Stimulated activated CD4-positive, alpha-beta T cell treated with anti-CD3 and anti-CD28 coated beads, Interleukin-15, amount 100 ng/mL, for 1 hour (primary cell): Measurements from ENCODE around the gene HMOX1.
A peak's percentile ranks its signal among the peaks of the same experiment; 100 is the strongest.
"Not testable (repeated sequence)": the region's sequence is repeated elsewhere in the genome, so short reads cannot be mapped to it uniquely, and the experiment has no call there.

Experiments used
- DNase-seq, 2 donors: peaks; one replicate each; pipeline ENCODE4 v3.0.0-alpha.2; 2020; ENCODE audit warnings: low read depth in 1 of 2, low spot score in 1 of 2

HMOX1 gene

DNA sequence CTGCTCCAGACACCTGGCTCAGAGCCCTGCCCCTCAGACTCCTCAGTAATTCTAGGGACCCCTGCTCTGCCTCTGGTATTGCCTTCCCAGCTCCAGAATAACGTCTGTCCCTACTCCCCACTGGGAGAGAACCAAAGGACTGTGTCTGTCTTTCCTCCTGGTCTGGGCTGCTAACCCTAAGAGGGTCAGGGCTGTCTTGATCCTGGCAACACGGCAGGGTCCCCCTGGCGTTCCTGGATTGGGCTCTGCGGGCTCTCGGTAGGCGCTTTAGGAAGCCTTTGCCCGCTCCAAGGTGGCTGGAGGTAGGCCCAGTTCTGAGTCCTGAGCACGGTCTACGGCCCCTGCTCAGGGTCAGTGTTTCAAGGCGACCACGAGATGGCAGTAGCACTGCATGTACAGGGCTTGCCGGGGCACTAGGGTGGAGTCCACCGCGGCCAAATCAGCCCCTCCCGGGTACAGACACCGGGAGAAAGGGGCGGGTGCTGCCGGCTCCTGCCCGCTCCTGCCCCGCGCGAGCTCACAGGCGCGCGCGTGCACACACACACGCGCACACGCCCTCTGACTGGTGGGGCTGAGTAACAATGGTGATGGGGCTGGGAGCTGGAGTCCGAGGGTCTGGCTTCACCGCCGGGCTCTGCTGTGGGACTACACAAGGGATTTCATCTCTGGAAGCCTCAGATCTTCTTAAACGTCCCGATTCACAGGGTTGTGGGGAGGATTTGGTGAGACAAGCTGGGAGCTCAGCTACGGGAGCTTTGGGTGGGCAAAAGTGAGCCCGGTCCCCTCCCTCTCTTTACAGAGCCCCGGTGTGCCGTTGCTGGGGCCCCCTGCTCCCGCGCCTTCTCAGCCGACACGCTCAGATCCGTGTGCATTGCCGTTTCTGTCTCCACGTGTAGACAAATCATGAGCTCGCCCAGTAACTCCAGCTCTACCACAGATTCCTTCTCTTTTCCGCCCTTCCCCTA, 30.1 kb upstream of the HMOX1 start:
- DNase-seq: peak; percentile 67 to 73

DNA sequence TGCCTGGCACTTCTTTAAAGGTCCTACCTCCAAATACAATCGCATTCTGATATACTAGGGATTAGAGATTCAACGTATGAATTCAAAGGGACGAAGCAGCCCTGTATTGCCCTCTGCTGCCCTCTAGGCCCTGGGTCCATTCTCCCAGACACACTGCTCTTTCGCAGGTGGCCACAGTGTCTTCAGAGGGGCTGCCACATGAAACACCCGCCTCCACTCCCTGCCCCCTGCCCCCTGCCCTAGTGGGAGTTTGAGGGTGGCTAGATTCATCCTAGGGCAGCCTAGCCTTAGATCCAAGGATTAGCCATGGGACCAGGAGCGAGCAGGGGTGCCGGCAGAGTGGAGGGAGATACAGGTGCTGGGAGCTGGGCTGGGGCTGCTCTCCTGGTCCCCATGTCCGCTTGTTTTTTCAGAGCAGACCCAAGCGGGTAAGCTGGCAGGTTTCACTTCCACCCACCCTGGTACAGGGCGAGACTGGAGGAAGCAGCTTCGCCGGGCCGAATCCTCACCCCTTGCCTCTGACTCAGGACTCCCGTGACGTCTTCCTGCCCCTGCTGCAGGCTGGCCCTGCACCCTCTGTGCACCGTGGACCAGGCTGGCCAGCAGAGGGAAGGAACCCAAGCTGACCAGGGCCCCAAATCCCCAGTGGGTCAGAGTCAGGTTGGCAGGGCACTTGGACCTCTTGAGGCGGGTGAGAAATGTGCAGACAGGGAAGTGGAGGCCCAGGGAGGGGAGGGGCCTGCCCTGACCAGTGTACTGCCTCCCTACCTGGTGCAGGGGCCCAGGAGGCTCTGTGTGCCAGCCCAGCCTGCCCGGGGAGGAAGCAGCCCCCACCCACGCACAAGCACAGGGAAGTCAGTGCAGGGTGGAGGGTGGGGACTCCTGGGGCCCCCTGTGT, 28.4 kb upstream of the HMOX1 start:
- DNase-seq: no peak

DNA sequence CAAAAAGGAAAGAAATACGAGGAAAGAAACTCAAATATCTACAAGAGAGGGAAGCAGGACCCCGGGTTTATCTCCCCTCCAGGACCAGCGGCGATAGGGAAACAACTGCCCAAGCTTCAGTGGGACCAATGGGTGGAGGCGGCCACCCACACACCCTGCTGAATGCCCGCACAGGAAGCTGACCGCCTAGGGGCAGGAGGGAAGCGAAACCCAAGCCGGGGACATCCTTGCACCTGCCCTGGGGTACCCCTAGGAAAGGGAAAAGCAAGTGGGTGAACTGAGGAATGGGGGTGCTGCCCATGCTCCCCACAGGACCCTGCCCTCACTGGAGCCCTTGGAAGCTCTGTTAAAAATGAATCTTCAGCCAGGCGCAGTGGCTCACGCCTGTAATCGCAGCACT, 27.6 kb upstream of the HMOX1 start:
- DNase-seq: no peak

DNA sequence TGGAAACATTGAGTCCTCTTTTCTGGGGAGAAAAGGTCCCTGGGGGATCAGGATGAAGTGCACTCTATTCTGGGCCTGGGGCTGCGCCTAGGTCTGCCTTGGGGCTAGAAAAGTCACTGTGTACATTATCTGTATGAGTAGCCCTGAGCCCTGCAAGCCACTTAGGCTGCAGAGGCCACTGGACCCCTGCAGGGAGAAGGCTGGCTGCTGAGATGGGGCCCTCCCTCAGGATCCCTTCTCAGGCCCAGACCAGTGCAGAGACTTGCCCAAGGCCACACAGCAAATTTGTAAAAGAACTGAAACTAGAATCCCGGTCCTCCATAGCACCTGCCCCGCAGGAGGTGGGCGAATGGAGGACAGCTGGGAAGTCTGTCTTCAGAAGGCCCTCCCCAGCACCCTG, 26.8 kb upstream of the HMOX1 start:
- DNase-seq: no peak

DNA sequence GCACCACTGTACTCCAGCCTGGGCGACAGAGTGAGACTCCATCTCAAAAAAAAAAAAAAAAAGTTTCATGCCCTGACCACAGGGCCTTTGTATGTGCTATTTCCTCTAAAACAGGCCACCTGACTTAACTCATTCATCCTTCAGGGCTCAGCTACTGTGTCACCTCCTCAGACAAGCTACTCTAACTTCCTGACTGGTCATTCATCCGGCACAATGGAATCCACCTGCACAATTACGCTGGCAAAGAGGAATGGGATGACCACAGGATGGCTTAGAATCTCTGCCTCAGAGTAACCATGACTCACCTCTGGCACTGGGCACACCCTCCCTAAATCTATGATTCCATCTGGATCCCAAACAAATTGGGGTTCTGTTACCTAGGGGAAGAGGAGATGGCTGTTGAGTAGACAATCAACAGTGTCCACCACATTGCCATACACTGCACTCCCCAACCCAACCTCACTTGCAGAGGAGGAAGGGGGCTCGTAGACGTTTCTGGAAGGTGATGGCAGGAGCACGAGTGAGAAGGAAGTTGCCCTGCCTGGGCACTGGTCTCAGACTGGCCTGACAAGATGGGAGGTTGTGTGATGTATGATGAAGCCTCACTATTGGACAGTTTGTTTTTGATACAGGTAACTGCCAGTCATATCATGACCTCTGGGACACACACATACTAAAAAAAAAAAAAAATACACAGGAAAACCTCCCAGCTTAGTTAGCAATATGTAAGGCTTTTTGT, 22.8 kb upstream of the HMOX1 start:
- no peak for DNase-seq

DNA sequence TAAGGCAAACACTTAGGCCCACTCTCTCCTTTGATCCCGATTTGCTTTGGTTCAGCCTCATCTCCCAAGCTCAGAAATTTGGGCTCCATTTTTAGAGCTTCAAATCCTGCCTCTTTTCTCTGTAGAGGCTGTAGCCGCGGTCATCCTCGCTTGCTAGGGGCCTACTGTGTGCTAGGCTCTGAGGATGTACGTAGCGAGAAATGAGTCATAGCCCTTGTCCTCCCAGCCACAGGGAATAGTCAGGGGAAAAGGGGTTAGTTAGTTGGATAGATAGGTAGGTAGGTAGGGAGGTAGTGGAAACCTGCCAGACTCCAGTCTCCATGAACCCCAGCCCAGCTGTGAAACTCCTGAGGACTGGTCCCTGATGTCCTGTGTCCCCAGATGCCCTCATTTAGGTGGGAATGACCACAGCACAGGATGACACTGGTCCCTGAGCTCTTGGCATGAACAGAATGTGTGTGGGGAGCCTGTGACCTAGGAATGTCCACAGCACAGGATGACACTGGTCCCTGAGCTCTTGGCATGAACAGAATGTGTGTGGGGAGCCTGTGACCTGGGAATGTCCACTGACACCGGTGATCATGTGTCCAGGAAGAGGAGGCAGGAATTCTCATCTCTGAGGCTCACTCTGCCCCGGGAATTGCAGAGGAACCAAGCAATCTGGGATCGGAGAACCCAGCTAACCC, 21.4 kb upstream of the HMOX1 start:
- no peak for DNase-seq

DNA sequence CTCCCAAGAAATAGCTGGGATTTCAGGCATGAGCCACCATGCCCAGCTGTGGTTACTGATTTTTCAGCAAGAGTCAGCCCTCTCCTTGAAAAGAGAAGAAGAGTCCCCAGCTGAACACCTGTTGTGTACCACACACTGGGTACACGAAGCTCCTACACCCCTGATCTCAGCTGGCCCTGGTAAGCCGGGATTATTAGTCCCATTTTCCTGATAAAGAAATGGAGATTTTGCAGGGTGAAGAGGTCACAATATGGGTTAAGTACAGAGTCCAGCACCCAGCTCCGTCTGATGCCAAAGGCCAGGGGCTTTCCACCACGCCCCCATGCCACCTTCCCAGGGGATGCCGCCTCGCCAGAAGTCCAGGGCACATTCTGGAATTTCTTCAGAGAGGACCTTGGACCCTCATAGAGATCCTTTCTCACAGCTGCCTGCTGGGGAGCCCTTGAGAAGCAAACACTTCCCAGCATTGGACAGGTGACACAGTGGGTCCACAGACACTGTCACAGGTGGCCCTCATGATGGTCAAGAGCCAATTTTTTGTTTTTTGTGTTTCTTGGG, 19.8 kb upstream of the HMOX1 start:
- DNase-seq: no peak

DNA sequence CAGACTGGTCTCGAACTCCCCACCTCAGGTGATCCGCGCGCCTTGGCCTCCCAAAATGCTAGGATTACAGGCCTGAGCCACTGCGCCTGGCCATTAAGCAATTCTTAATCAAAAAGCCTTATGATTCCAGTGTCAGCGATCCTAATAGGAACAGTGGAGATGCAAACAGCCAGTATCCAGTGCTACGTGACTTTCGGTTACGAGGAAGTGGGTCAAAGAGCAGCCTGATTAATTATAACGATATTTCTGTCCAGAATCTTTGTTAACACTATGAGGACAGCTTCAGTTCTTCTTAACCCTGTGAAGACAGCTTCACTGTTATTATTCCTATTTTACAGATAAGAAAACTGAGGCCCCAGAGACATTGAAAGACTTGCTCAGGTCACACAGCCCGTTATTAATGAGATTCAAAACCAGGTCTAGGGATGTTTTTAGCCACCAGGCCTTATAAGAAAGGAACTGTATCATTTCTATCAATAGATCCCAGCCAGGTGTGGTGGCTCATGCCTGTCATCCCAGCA, 17.3 kb upstream of the HMOX1 start:
- DNase-seq: no peak

DNA sequence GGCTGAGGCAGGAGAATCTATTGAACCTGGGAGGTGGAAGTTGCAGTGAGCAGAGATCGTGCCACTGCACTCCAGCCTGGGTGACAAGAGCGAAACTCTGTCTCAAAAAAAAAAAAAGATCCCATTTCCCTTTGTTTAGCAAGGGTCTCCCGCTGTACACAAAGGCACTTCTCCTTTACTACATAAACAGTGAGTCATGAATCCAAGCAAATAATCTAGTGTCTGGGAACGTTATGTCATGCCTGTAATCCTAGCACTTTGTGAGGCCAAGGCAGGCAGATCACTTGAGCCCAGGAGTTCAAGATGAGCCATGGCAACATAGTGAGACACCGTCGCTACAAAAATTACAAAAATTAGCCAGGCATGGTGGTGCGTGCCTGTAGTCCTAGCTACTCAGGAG, 16.7 kb upstream of the HMOX1 start:
- DNase-seq: not testable (repeated sequence)

DNA sequence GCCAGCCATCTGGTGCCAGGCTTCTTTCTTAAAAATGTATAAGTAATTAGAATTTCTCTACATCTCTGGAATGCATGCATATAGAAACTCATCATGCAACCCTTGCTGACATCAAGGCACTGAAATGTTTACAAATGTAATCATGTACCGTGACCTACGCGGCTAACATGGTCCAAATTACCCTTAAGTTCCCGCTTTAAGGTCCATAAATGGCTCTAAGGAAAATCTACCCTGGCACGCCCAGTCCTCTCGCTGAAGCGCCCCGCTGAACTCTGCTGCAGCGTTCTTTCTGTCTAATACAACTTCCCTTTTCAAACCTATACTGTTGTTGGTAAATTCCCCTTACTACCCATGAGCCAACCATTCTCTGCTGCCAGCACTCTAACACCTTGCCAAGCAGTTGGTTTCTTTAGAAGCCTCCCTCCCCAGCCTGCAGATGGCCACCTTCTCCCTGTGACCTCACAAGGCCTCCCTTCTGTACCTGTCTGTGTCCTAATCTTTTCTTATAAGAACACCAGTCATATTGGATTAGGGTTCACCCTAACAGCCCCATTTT, 13.5 kb upstream of the HMOX1 start:
- DNase-seq: no peak

DNA sequence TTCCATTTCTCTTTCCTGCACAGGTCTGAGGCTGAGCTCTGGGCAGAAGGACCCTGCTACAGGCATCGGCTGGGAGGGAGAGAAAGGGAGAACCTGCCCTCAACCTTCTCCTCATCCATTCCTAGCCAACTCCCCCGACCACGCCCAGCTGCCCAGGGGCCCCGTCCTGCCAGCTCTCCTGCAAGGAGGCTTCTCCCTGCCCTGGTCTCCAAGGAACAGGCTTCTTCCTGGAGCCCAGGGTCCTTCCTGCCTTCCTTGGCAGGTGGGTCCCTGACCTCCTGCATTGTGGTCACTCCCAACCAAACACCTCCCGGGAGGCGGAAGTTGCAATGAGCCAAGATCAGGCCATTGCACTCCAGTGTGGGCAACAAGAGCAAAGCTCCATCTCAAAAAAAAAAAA, 12.5 kb upstream of the HMOX1 start:
- DNase-seq: no peak

DNA sequence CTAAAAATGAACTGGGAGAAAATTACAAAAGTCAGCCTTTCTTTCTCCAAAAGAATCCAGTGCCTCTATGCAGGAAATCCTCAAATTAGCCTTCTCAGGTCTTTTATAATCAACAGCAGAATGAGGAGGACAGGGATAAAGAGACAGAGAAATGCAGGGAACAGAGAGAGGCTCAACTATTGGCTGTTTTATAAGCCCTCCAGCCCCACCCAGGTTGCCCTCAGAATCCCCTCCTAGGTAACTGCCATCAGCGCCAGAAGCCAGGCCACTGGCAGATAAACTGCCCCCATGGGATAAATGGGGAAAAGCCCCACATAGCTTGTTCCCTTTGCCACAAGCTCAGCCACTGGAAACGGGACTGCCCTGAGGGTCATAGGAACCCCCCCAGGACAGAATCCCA, 10.9 kb upstream of the HMOX1 start:
- DNase-seq: no peak

DNA sequence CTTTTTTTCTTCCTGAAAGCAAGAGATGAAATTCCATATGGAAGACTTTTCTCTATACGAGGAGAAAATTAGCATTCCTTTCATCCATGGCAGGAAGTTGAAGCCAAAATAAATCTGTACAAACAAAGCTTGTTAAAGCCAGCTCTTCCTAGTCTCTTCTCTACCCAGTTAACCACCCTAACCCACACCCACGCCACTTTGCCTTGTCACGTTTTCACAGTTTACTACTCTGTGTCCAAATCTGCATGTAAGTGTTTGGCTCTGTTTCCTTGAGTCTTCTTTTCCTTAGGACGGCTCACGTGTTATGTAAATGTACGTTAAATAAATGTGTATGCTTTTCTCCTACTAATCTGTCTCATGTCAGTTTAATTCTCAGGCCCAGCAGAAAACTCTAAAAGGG, 7.1 kb upstream of the HMOX1 start:
- no peak for DNase-seq

DNA sequence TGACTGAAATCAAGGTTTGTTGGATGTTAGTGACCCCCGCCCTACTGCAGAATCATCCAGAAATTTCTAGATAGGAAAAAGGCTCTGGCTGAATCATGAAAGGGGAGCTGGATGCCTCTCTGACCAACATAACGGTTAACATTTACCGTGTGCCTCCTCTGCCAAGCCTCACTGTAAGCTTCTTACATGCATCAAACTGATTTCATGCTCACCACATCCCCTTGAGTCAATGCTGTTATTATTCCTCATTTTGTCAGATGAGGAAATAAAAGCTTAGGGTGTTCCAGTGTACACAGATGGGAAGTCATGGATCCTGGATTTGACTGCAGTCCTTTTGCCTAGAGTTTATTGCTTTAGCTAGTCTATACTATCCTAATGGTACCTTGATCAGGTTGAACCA, 5.9 kb upstream of the HMOX1 start:
- DNase-seq: no peak

DNA sequence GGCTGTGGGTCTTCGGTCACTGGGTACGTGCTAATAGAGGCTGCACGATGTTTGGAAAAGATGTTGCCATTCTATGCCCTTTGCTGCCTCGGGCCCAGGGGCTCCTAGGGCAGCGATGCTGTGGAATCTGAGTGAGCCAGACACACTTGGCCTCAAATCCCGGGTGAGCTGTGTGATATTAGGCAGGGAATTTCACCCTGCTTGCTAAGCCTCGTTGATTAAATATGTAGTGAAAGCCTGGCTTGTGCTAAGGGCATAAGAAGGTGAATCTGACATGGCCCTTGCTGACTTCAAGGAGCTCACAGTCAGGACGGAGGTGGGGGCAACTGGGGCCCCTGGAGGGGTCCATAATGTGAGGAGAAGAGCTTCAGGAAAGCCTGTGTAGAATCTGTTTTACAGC, 5.4 kb upstream of the HMOX1 start:
- DNase-seq: no peak

DNA sequence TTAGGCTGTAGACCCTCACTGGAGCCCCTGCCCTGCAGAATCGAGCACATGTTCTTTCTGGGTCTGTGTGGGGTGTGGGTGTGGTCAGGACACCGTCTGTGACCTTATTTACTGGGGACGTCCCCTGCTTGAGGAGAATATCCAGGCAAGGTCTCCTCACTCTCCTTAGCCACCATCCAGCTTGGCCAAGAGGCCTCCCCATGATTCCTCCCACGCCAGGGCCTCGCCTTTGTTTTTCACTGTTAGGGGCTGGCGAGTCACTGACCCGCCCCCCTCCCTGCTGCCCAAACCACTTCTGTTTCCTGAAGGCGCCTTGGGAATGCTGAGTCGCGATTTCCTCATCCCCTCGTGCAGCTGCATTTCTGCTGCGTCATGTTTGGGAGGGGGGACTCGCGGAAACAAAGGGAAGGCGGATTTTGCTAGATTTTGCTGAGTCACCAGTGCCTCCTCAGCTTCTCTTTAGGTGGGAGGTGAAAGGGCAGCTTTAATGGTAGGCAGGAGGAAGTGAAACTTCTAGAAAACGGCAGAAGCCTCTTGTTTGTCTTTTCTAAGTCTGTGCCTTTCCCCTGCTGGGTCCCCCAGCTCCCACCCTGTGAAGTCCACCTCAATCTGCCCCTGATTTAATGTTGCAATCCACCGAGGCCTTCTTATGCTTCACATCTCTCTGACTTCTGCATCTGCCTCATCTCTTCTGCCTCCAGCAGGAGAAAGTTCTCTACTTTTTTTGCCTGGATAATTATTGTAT, 4.0 kb upstream of the HMOX1 start:
- DNase-seq: no peak

DNA sequence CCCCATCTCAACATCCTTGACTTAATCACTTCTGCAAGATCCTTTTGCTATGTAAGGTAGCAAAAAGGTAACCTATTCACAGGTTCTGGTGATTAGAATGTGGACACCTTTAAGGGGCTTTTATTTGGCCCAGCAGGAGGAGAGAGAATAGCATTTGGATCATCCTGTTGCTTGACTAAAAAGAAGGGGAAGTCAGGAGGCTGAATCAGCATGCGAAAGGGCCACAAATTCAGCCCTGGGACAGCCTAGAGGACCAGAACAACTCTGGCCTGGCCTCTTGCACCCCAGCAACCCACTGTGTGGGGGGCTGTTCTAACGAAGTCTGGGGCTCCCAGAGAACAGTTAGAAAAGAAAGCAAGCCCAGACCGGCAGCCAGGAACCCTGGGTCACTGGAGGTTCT, 3.2 kb upstream of the HMOX1 start:
- no peak for DNase-seq

DNA sequence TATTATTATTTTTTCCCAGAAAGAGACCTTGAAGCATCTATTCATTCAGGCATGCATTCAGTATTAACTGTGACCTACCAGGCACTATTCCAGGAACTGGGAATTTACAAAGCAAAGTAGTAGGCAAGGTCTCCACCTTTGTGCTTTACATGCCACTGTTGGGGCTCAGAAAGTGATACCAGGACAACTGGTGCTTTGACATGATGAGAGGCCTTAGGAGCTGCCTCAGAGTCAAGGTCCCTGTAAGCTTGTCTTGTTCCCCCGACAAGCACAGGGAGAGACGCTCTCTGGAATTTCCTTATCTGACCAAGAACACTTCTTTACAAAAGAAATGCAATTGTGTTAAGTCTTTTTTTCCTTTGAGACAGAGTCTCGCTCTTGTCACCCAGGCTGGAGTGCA, 2.3 kb upstream of the HMOX1 start:
- no peak for DNase-seq
